Activated T-cell treated with anti-CD3 and anti-CD28 coated beads, Interleukin-2, amount 50 U/mL, for 24 hours (primary cell): ENCODE data around the gene SAA2.
"Not testable (repeated sequence)": the region's sequence is repeated elsewhere in the genome, so short reads cannot be mapped to it uniquely, and the experiment has no call there.

ENCODE experiments used
- DNase-seq: peaks from one replicate; pipeline ENCODE4 v3.0.0-alpha.2; 2020
- H3K27ac Mint-ChIP-seq: 2 replicates; pipeline ENCODE4 v1.8.0; 2020; ENCODE audit warnings: mild to moderate bottlenecking, mixed read lengths
- H3K27me3 Mint-ChIP-seq: 2 replicates; pipeline ENCODE4 v1.8.0; 2020; ENCODE audit warnings: mixed read lengths
- H3K36me3 Mint-ChIP-seq: 2 replicates; pipeline ENCODE4 v1.8.0; 2020; ENCODE audit warnings: low read depth, mixed read lengths
- H3K4me1 Mint-ChIP-seq: 2 replicates; pipeline ENCODE4 v1.8.0; 2020; ENCODE audit warnings: low read depth, mixed read lengths
- H3K4me3 Mint-ChIP-seq: 2 replicates; pipeline ENCODE4 v1.8.0; 2020; ENCODE audit warnings: mild to moderate bottlenecking, moderate library complexity, mixed read lengths
- H3K9me3 Mint-ChIP-seq: 2 replicates; pipeline ENCODE4 v1.8.0; 2020; ENCODE audit warnings: mixed read lengths

SAA2 gene

GRCh38 chr11:18264035-18264434 is 15.6 kb upstream of the SAA2 start:
- H3K36me3 Mint-ChIP-seq: no peaks in the 10 kb centered on the region
- no peak overlapping the region for H3K27ac Mint-ChIP-seq
- DNase-seq: no peak
- H3K4me3 Mint-ChIP-seq: no peak overlapping the region
- peaks cover 3% of the 10 kb centered on the region for H3K4me1 Mint-ChIP-seq
- H3K27me3 Mint-ChIP-seq: no peaks in the 10 kb centered on the region
- no peaks in the 10 kb centered on the region for H3K9me3 Mint-ChIP-seq

DNA sequence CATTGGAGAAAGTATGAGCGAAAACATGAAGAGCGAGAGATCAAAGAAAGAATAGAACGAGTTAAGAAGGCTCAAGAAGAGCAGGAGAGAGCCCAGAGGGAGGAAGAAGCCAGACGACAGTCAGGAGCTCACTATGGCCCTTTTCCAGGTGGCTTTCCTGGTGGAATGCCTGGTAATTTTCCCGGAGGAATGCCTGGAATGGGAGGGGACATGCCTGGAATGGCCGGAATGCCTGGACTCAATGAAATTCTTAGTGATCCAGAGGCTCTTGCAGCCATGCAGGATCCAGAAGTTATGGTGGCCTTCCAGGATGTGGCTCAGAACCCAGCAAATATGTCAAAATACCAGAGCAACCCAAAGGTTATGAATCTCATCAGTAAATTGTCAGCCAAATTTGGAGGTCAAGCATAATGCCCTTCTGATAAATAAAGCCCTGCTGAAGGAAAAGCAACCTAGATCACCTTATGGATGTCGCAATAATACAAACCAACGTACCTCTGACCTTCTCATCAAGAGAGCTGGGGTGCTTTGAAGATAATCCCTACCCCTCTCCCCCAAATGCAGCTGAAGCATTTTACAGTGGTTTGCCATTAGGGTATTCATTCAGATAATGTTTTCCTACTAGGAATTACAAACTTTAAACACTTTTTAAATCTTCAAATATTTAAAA is 14.3 kb upstream of the SAA2 start:
- not testable (repeated sequence) for H3K36me3 Mint-ChIP-seq, DNase-seq

GRCh38 chr11:18261721-18262120 is 13.3 kb upstream of the SAA2 start:
- no peaks in the 10 kb centered on the region for H3K4me1 Mint-ChIP-seq
- no peaks in the 10 kb centered on the region for H3K27me3 Mint-ChIP-seq
- no peak overlapping the region for H3K4me3 Mint-ChIP-seq
- H3K9me3 Mint-ChIP-seq: no peaks in the 10 kb centered on the region
- H3K27ac Mint-ChIP-seq: no peak overlapping the region
- no peak for DNase-seq
- H3K36me3 Mint-ChIP-seq: no peaks in the 10 kb centered on the region

More for the DNA sequence above, 14.3 kb upstream of the SAA2 start:
- not testable (repeated sequence) for H3K9me3 Mint-ChIP-seq, H3K27me3 Mint-ChIP-seq, H3K4me3 Mint-ChIP-seq, H3K4me1 Mint-ChIP-seq, H3K27ac Mint-ChIP-seq

DNA sequence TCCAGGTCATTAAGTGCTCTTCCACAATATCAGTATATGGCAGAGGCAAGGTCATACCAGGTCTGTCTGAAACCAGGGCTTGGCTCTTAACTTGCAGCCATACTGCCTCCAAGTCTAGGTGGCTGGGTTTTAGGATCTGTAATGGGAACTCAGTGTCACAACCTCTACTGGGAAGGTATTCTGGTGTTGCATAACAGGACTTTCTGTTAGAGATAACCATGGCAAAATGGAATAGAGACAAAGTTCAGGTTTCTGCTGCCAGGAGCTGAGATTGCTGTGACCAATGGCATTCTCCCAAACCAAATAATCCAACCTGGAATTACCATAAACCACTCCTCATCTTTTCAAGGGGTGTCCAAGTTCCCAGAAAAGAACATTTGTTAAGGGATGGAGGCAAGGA is 10.8 kb upstream of the SAA2 start:
- Mint-ChIP-seq H3K4me1 (no peaks in the 10 kb centered on the region), H3K9me3 (no peaks in the 10 kb centered on the region), H3K4me3 (no peak overlapping the region), H3K27me3 (no peaks in the 10 kb centered on the region), H3K27ac (no peak overlapping the region), H3K36me3 (no peaks in the 10 kb centered on the region)
- no peak for DNase-seq

GRCh38 chr11:18254781-18255361 is 6.4 kb upstream of the SAA2 start:
- no peak for DNase-seq
- H3K4me1 Mint-ChIP-seq: no peaks in the 10 kb centered on the region
- no peaks in the 10 kb centered on the region for H3K36me3 Mint-ChIP-seq
- H3K27me3 Mint-ChIP-seq: no peaks in the 10 kb centered on the region
- H3K4me3 Mint-ChIP-seq: no peak overlapping the region
- H3K9me3 Mint-ChIP-seq: no peaks in the 10 kb centered on the region
- H3K27ac Mint-ChIP-seq: no peak overlapping the region

DNA sequence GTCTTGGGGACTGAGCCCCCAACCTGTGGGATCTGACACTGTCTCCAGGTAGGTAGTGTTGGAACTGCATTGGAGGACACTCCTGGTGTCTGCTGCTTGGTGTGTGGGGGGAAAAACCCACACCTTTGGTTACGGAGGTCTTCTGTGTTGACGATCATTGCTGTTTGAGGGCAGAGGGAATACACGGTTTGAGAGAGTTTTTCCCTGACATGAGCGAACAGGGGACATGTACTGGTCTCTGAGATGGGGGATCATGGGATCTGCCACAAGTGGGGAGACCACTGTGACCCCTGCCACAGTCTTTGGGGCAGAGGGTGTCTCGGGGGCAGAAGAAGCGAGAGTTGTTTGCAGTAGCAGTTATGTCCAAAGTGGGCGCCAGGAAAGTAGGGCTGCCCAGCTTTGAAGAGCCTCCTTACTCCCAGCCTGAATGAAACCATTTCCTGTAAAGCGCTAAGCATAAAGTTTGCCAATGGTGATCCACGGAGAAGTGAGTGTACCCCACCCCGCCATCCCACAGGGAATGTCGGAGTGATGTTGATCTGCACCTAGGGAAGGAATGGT is 5.4 kb upstream of the SAA2 start:
- no peak for DNase-seq
- Mint-ChIP-seq H3K36me3 (no peaks in the 10 kb centered on the region), H3K27ac (no peak overlapping the region), H3K27me3 (no peaks in the 10 kb centered on the region), H3K4me1 (no peaks in the 10 kb centered on the region), H3K9me3 (no peaks in the 10 kb centered on the region), H3K4me3 (no peak overlapping the region)

DNA sequence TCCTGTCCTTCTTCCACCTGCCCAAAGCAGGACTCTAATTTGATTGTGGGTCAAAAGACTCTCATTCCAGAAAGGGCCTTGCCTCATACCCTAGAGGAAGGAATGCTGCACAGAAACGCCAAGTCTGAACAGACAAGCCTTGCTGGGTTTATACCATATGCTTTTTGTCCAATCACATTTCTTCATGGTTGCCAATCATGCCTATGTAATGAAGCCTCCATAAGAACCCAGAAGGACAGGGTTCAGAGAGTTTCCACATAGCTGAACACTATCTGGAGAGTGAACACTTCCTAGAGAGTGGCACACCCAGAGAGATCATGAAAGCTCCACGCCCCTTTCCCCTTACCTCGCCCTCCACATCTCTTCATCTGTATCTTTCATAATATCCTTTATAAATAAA is 4.8 kb upstream of the SAA2 start:
- H3K36me3 Mint-ChIP-seq: no peaks in the 10 kb centered on the region
- H3K4me3 Mint-ChIP-seq: no peak overlapping the region
- H3K27me3 Mint-ChIP-seq: no peaks in the 10 kb centered on the region
- no peaks in the 10 kb centered on the region for H3K4me1 Mint-ChIP-seq
- DNase-seq: no peak
- no peaks in the 10 kb centered on the region for H3K9me3 Mint-ChIP-seq
- no peak overlapping the region for H3K27ac Mint-ChIP-seq

DNA sequence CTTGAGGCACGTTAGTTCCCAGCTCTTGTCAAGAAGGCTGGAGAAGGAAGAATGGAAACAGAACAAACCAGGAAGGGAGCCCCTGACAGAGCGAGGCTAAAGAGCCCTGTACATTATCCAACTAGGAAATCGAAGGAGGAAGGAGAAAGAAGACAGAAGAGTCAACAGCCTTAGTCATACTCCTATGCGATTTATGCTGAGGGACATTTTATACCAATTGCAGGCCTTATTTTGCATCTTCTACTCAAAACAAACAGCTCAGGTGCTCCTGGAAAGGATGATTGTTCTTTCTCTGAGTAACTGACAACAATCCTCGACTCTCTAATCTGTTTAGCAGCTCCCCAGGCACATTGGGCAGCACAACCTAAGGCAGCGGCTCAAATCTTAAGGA is 1.3 kb downstream of the SAA2 start:
- peak overlapping the region; percentile 73 for H3K27ac Mint-ChIP-seq
- H3K4me1 Mint-ChIP-seq: peaks cover 13% of the 10 kb centered on the region
- not testable (repeated sequence) for DNase-seq, H3K27me3 Mint-ChIP-seq, H3K4me3 Mint-ChIP-seq, H3K9me3 Mint-ChIP-seq, H3K36me3 Mint-ChIP-seq

GRCh38 chr11:18246379-18247190 is 1.9 kb downstream of the SAA2 start:
- H3K36me3 Mint-ChIP-seq, H3K9me3 Mint-ChIP-seq, H3K27me3 Mint-ChIP-seq: not testable (repeated sequence)
- peak; percentile 42 for DNase-seq
- Mint-ChIP-seq H3K27ac (peak overlapping the region; percentile 84), H3K4me1 (peaks cover 13% of the 10 kb centered on the region), H3K4me3 (peak overlapping the region; percentile 65)

DNA sequence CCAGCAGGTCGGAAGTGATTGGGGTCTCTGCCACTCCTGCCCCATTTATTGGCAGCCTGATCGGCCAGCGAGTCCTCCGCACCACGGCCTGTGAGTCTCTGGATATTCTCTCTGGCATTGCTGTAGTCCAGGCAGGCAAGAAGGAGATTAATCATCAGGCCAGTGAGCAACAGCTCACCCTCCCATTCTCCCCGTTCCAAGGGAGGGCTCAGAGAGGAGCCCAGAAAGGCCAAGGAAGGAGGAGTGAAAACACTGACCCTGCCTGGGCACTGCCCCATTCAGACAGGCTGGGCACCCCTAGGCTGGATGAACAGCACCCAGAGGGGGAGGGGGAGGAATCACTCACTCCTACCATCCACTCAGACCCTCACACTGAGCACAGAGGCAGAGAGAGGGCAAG is 3.1 kb downstream of the SAA2 start:
- Mint-ChIP-seq H3K9me3 (no peaks in the 10 kb centered on the region), H3K27me3 (no peaks in the 10 kb centered on the region), H3K27ac (no peak overlapping the region), H3K4me1 (peaks cover 13% of the 10 kb centered on the region), H3K36me3 (no peaks in the 10 kb centered on the region), H3K4me3 (no peak overlapping the region)
- DNase-seq: no peak

DNA sequence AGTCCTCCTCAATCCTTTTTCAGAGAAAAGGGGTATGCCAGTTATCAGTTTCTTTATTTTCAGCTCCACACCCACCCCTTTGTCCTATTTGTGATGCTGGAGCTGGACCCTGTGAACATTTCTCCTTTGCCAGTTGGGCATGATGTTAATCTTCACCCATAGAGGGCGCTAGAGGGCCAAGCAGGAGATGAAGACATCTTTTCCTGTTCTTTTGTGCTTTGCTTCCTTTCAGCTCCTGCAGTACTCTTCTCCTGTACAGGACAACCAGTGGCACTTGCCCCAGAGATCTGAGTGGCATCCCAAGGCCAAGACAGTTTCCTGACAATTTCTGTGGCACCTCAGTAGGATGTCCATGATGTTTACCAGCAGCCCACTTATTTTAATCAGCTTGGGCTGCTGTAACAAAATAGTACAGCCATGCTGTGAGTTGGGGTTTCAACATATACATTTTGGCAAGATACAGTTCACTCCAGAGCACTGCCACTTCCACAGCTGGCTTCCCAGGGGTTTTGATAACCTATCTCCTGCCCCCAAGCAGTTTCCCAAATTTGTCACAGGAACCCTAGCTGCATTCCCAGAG is 4.6 kb downstream of the SAA2 start:
- H3K27ac Mint-ChIP-seq: no peak overlapping the region
- H3K4me1 Mint-ChIP-seq: peaks cover 13% of the 10 kb centered on the region
- H3K27me3 Mint-ChIP-seq: peaks cover 10% of the 10 kb centered on the region
- no peak overlapping the region for H3K4me3 Mint-ChIP-seq
- DNase-seq: peak; percentile 47
- no peaks in the 10 kb centered on the region for H3K36me3 Mint-ChIP-seq
- H3K9me3 Mint-ChIP-seq: no peaks in the 10 kb centered on the region

GRCh38 chr11:18239655-18240054 is 8.8 kb downstream of the SAA2 start:
- H3K27ac Mint-ChIP-seq: no peak overlapping the region
- no peaks in the 10 kb centered on the region for H3K9me3 Mint-ChIP-seq
- no peak overlapping the region for H3K4me3 Mint-ChIP-seq
- peaks cover 2% of the 10 kb centered on the region for H3K4me1 Mint-ChIP-seq
- H3K27me3 Mint-ChIP-seq: peaks cover 24% of the 10 kb centered on the region
- no peak for DNase-seq
- H3K36me3 Mint-ChIP-seq: no peaks in the 10 kb centered on the region

GRCh38 chr11:18236664-18237356 is 11.7 kb downstream of the SAA2 start, which contains the start of gene SAA4:
Gene SAA4, minus strand, starts transcription at chr11:18236802. Its CDS starts 876 bp downstream, at chr11:18235926.
- H3K27me3 Mint-ChIP-seq: peaks cover 31% of the 10 kb centered on the region
- H3K36me3 Mint-ChIP-seq: no peaks in the 10 kb centered on the region
- no peaks in the 10 kb centered on the region for H3K4me1 Mint-ChIP-seq

More at GRCh38 chr11:18236664-18237356, 11.7 kb downstream of the SAA2 start, which contains the start of gene SAA4:
- Mint-ChIP-seq H3K4me3 (no peak within 1 kb of the TSS), H3K27ac (no peak within 1 kb of the TSS), H3K9me3 (no peaks in the 10 kb centered on the region)
- DNase-seq: no peak
